ENCODE measurements around the gene PUSL1.

PUSL1 gene

DNA sequence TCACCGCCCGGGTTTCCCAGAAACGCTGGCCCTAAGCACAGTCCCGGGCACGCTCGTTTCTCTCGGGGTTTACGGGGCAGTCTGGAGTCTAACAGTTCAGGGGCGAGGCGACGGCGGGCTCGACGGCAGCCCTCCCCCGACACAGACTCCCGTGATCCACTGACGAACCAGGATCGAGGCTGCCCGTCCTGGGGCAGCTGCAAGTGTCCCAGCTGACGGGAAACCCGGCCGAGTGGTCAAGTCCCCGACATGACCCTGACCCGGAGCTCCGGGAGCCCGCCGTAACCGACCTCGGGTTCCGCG, 35.2 kb upstream of the PUSL1 start:
- TF ChIP-seq, protein P1, sequence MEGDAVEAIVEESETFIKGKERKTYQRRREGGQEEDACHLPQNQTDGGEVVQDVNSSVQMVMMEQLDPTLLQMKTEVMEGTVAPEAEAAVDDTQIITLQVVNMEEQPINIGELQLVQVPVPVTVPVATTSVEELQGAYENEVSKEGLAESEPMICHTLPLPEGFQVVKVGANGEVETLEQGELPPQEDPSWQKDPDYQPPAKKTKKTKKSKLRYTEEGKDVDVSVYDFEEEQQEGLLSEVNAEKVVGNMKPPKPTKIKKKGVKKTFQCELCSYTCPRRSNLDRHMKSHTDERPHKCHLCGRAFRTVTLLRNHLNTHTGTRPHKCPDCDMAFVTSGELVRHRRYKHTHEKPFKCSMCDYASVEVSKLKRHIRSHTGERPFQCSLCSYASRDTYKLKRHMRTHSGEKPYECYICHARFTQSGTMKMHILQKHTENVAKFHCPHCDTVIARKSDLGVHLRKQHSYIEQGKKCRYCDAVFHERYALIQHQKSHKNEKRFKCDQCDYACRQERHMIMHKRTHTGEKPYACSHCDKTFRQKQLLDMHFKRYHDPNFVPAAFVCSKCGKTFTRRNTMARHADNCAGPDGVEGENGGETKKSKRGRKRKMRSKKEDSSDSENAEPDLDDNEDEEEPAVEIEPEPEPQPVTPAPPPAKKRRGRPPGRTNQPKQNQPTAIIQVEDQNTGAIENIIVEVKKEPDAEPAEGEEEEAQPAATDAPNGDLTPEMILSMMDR (IDR thresholded peaks at IDR 0.05; ENCODE audit: low read depth, low read length), result no peak
- peak overlapping the region; percentile 88 for H3K4me3 ChIP-seq (ENCODE audit: low read depth, low read length)

DNA sequence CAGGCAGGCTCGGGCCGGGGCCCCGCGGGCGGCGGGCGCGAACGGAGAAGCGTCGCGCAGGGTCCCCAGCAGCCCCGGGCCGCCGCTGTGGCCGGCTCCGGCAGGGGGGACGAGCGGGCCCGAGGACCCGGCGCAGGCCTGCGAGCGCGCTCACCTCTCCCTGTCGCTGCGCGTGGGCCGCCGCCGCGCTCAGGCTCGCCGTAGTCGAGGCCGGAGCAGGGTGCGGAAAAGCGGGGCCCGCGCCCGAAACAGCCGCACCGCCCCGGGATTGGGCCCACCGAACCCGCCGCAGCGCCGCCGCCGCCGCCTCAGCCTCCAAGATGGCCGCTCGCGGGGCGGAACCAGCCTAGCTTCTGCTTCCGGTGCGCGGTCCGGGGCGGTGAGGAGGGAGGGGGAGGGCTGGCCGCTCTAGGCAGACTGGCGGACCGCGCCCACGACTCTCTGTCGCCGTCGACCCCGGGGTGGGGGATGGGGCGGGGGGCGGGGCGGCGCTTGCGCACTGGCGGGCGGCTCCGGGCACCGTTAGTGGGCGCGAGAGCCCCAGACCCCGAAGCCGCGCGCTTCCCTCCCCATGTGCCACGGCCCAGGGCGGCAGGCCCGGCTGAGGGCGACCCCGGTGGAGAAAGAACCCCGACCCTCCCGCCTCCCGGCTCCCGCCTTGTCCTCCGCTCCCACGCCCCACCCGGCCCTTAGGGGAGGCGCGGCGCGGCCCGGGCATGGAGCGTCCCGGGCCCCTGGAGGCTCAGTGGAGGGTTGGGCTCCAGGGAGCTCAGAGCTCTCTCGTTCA, 34.7 kb upstream of the PUSL1 start, which contains the start of gene UBE2J2:
Gene UBE2J2 (minus strand): TSS at position 343 of the 787 bp plus-strand sequence. CDS start 5,862 bp downstream, outside the sequence.
- TF ChIP-seq, protein P1 (IDR thresholded peaks at IDR 0.05; ENCODE audit: low read depth, low read length), result no peak
- H3K4me3 ChIP-seq (ENCODE audit: low read depth, low read length), result peak within 1 kb of the TSS; percentile 88

DNA sequence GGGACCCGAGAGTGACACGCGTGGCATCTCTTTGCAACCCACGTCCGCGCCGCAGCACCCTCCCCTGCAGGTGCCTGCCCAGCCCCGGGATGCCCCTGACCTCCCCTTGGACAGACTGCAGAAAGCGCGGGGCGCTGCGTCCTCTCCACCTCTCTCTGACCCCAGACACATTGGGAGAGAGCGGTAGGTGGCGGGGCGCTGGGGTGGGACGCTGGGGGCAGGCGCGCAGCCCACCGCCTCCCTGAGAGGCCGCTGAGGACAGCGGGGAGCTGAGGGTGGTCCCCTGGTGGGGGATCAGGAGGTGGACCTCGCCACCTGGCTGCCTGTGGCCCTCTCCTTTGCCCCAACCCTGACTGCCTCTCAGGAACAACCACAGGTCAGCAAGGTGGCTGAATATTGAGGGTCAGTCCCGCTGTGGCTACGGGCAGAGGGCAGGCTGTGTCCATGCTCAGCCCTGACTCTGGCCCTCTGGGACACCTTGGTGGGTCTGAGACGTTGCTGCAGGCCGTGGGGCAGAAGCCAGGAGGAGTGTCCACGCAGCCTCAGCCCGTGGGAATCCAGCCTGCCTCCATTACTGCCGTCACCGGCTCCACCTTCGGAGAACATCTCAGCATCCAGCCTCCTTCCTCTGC, 34.0 kb upstream of the PUSL1 start:
- TF ChIP-seq, protein P1 (IDR thresholded peaks at IDR 0.05; ENCODE audit: low read depth, low read length), result no peak

DNA sequence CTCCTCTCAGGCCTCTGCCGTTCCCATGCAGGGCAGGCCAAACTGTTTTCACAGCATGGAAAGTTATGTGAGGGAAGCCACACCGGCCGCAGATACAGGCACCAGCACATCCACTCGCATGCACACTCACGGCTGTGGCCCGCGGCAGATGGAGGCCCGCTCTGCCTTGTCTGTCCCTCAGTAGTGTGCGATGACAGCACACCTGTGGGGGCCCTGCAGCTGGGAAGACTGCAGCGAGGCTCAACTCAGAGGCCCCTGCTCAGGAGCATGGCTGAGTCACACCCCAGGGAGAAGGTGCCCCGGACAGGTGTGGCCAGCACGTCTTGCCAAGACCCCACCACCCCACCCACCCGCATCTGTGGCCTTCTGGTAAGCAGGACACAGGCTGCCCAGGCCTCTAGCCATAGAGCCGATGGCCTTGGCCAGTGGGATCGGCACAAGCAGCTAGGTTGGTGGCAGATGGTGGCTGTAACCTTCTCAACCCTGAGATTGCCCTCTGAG, 33.4 kb upstream of the PUSL1 start:
- H3K4me3 ChIP-seq (ENCODE audit: low read depth, low read length), result peak overlapping the region; percentile 68
- TF ChIP-seq, protein P1 (IDR thresholded peaks at IDR 0.05; ENCODE audit: low read depth, low read length), result no peak

More for the DNA sequence above, 34.0 kb upstream of the PUSL1 start:
- peak overlapping the region; percentile 68 for H3K4me3 ChIP-seq (ENCODE audit: low read depth, low read length)

DNA sequence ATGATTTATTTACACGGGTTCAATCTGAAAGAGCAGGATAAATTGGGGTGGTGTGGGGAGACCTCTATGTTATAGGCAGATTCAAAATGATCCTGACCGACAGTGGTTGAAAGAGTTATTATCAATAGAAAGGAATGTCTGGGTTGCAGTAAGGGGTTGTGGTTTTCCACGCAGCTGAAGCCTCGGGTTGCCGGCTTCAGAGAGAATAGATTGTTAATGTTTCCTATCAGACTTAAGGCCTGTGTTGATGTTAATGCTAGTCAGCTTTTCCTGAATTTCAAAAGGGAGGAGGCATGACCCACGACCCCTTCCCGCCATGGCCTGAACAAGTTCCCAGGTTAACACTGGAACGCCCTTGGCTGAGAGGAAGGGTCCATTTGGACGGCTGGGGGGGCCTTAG, 32.6 kb upstream of the PUSL1 start:
- TF ChIP-seq, protein P1 (IDR thresholded peaks at IDR 0.05; ENCODE audit: low read depth, low read length), result no peak
- no peak overlapping the region for H3K4me3 ChIP-seq (ENCODE audit: low read depth, low read length)

DNA sequence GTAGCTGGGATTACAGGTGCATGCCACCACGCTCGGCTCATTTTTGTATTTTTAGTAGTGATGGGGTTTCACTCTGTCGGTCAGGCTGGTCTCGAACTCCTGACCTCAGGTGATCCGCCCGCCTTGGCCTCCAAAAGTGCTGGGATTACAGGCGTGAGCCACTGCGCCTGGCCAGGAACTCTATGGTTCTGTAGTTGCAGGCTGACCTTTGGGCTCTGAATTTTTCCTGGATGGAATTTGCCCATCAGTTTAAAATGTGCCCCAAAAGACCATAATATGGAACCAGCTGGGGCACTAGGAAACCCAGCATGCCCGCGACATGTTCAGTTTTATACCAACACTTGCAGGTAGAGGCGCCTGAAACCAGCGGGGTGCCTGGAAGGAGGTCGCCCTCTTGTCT, 29.8 kb upstream of the PUSL1 start:
- H3K4me3 ChIP-seq (ENCODE audit: low read depth, low read length), result no peak overlapping the region
- TF ChIP-seq, protein P1 (IDR thresholded peaks at IDR 0.05; ENCODE audit: low read depth, low read length), result no peak

DNA sequence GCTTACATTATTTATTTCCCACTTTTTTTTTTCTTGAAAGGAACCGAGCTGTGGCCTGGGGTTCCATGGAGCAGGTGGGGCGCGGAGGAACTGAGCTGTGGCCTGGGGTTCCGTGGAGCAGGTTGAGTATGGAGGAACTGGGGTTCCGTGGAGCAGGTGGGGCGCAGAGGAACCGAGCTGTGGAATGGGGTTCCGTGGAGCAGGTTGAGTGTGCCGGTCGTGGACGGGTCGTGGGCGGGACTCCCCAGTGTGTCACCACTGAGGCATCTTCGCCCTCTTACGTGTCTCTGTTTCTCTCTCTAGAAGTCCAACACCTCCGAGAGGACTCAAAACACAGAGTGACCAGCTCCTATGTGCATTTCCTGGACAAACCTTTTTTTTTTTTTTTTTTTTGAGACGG, 29.4 kb upstream of the PUSL1 start:
- TF ChIP-seq, protein P1 (IDR thresholded peaks at IDR 0.05; ENCODE audit: low read depth, low read length), result no peak
- H3K4me3 ChIP-seq (ENCODE audit: low read depth, low read length), result no peak overlapping the region
